Skin of body (tissue), 2 donors: Measurements from ENCODE around the gene MAT2A. TPM values are rescaled to one million over a fixed set of nuclear protein-coding genes. Genes with fewer than 3 reads are reported as not detected.
"Not testable (repeated sequence)": the region's sequence is repeated elsewhere in the genome, so short reads cannot be mapped to it uniquely, and the experiment has no call there.

ENCODE experiments used
- DNase-seq: peaks from one replicate; lab custom pipeline; 2025; lab: John Stamatoyannopoulos, UW
- total RNA-seq: library from RNA; depleted of rRNA; stranded (reverse); fragments of >200 nt; gene quantifications from one replicate; pipeline ENCODE4 v1.2.3, GENCODE V29; 2014

The MAT2A gene
- total RNA-seq, 1 donor from 2014 or later: 115 TPM

DNA sequence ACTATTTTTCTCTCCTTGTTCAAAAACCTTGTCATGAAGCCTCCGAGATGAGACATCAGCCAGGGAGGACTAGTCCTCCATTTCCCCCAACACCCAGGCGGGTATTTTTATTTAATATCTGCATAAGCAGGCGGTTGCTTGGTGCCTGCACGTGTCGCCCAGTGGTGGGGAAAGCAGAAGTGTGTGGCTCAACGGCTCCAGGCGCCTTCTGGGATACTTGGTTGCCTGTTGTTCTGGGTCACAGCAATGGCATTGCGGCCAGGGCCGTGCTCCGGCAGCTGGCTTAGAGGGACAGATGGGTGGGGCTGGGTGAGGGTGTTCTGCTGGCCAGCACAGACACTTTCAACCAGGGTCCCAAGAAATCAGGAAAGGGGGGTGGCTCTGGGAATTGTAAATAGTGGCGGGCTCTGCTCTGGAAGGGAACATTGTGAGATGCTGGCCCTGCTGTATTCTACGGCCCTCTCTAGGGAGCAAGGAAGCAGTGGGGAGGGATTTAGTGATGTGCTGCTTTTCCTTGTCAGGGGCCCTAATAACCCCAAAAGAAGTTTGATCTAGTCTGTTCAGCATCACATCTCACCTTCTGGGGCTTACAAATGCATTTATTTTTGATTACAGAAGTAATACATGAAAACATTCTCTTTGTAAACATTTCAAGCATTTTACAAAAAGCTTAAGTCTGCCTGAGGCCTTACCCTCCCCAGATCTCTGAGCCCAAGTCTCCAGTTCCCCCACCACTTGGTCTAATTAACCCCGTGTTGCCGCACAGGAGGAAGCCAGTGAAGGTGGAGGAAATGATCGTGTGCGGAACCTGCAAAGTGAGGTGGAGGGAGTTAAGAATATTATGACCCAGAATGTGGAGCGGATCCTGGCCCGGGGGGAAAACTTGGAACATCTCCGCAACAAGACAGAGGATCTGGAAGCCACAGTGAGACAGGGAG, 39.5 kb downstream of the MAT2A start:
- no peak for DNase-seq

DNA sequence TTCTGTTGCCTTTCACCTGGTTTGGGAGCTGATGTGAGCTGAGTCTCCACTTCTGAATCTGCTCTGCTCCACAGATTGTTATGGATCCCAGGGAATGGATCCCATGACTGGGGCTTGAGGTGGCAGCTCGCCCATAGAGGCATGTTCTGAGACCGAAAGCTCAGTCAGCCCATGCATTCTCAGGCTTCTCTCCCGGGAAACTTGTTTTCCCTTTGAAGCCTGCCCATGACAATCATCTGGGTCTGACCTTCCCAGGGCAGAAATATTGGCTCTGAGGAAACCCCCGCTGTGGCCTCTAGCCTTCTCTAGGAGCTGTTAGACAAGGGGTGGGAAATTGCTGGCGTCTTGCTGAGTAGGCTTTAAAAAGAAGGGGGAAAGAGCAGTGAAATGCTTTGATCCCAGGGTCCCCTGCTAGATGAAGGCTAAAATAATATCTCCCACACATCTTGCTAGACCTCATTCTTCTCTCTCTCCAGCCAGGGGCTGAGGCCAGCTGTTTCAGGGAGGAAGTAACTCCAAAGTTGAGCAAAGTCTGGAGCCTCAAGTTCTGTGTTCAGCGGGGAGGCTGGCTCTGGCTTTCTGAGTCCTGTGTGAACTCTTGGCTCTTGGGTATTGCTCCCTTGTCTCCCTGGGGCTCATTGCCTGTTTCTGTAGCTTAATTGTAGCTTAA, 40.4 kb downstream of the MAT2A start:
- no peak for DNase-seq

DNA sequence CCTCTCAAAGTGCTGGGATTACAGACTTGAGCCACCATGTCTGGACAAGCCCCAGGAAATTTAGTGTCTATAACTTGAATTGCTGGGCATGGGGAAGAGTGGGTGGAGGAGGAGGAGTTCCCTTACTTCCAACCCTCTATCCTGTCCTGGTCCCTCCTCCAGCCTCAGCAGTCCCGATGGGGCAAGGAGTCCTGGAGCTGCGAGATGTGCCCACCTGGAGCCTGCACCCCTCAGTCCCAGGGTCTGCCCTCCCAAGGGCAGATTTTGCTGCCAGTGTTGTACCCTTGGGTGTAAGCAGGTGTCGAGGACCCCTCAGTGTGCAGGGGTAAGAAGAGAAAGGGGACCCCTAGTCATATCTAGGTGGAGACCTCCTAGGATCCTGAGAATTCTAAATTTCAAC, 41.2 kb downstream of the MAT2A start:
- no peak for DNase-seq

DNA sequence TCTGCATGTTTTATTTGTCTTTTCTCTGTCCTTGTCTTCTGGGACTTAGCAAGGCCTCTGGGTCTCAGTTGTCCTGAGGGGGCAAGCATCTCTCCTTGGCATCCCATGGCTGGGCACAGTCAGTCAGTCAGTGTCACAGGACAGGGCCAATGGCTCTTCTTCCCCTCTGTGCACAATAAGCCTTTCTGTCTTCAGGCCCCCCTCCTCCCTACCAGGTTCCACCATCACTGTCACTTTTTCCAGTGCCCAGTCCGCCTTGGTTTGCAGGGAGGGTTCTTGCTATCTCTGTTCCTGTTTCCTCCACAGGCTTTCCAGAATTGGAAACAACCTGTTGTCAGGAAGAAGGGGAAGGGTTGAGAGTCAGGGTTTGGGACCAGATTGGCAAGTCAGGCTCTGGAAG, 43.5 kb downstream of the MAT2A start:
- DNase-seq: no peak

DNA sequence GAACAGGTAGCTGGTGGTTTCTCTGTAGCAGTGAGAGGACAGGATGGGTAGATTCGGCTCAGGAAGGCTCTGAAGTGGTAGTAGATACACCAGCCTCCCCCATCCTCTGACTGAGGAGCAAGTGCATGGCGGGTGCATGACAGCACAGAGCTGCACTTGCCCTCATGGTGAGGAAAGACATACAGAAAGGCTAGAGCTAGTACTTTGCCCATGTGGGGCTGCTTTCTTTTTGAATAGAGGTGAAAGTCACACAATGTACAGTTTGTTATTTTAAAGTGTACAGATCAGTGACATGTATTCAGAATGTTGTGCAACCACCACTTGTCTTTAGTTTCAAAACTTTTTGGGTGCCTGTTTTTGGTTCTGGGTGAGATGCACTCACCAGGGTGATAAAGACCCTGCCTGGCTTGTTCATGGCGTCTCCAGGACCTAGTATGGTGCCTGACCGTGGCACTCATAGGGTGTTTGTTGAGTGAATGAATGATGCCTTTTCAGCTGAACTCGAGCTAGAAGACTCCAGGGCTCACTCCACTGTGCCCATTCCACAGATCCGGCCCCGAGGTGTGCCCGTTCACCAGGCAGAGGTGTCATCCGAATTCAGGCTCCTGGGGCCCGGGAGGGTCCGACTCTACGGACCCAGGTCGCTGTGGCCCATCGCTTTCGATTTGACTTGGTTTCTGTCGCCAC, 44.8 kb downstream of the MAT2A start:
- DNase-seq: no peak

DNA sequence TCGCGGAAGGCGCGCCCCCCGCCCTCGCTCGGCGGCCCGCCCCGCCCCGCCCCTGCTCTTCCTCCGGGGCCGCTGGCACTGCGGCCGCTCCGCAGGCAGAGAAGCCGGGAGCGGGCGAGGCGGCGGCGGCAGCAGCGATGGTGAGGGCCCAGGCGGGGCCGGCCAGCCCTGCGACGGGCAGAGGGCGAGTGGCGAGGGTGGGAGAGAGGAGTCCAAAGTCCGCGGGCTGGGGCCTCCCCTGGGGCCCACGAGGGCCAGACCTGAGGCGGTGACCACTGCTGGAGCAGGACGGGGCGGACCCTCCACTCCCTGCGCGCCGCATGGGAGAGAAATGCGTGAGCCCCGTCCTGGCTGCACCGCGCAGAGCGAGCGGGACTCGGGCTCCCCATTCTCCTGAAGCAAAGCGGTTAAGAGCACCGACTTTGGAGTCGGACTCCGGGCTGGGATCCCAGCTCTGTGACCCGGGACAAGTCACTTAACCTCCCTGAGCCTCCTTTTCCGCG, 45.4 kb downstream of the MAT2A start, which contains the start of gene VAMP5:
Gene VAMP5, plus strand, starts transcription at position 78 of the 503 bp plus-strand sequence. Its CDS starts 60 bp downstream, at position 138.
- DNase-seq: no peak

DNA sequence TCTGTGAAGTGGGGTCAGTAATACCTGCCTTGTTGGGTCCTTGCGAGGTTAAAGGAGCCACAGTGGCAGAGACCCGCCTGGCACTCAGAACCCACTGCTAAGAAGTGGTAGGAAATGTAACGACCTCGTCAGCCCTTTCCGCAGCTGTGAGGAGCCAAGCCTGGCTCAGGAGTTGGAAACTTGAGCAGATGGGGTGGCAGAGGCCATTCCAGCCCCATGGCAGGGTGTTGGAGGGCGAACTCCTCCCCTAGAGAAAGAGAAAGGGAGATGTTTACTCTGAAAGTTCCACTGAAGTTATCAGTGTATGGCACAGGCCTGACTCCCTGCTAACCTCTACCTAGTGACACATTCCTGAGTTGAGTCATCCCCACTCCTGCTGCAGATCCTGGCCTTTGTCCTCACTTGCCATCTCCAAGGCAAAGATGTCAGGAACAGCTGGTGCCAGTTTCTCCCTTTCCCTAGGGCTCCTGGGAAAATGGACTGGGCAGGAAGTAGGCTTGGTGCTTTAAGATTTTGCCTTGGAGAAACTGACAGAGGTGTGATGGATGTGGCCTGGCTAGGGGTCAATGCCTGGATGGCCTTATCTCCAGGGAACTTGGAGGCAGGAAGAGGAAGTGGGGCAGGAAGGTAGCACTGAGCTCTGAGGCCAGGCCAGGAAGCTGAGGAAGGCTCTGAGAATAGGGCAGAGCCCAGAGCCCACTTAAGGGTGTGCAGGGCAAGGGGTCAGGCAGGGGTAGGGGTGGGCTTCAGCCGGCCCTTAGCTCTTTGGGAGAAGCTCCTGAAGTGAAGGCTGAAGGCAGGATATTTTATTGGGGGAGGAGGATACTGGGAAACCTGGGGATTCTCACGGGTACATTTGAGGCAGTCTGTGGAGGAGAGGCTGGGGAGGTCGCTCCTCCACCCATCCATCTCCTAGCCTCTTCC, 46.2 kb downstream of the MAT2A start:
- DNase-seq: no peak

DNA sequence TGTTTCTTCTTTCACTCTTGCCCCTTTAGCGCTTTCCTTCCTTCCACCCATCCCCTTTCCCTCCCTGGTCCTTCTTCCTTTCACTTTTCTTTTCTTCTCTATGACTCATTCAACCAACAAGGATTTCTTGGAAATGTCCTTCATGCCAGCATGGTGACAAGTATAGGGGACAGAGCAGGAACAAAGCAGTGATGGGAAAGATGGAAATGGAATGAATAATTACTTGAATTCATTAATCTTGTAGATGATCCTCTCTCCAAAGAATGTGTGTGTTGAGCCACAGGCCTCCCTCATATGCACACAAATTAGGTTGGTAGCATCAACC, 46.8 kb downstream of the MAT2A start:
- no peak for DNase-seq

DNA sequence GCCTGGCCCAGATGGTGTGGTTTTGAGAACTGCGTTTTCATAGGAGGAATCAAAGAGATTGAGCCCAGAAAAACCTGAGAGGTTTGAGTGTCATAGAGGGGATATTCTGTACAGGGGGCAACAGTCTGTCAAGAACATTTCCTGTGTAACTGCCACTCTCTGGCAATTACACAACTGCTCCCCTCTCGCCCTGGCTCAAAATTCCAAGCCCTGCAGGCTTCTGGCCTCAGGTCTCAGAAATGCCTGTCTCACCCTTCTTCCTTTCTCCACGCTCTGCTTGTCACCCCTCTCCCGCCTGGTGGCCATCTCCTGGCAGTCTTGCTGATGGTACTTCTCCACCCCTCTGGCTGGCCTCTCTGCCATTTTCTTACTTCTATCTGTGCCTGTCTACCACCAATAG, 49.3 kb downstream of the MAT2A start:
- no peak for DNase-seq

DNA sequence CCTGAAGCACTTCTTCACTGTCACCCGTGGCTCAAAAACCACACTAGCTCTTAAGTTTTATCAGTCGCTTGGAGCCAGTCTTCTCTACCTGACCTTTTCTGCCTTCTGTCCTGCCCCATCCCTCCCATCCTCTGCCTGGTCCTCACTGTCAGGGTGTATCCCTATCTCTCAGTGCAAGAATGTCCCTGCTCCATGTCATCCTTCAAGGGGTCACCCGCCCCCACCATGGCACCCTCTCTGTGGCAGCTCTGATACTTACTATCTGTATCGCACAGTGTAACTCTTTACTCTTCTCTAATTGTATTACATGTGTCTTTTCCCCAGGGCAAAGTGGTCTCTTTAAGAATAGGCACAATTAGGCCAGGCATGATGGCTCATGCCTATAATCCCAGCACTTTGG, 49.7 kb downstream of the MAT2A start:
- no peak for DNase-seq

DNA sequence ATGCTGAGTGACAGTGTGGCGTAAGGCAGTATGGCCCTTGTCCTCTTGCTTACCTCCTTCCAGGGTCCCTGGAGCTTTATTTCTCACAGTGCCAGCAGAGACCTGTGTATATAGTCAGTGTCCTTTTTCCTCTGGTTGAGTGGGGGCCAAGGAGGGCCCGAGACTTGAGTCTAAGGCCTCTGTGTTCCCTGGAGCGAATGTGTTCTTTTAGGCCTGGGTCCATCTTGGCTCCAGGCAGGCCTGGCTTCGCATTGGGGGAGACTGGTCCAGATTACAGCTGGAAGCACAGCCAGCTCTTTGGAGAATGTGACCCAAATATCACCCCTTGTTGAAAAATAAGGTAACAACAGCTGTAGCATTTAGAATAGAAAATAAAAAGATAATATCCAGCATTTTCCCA, 50.2 kb downstream of the MAT2A start:
- no peak for DNase-seq

DNA sequence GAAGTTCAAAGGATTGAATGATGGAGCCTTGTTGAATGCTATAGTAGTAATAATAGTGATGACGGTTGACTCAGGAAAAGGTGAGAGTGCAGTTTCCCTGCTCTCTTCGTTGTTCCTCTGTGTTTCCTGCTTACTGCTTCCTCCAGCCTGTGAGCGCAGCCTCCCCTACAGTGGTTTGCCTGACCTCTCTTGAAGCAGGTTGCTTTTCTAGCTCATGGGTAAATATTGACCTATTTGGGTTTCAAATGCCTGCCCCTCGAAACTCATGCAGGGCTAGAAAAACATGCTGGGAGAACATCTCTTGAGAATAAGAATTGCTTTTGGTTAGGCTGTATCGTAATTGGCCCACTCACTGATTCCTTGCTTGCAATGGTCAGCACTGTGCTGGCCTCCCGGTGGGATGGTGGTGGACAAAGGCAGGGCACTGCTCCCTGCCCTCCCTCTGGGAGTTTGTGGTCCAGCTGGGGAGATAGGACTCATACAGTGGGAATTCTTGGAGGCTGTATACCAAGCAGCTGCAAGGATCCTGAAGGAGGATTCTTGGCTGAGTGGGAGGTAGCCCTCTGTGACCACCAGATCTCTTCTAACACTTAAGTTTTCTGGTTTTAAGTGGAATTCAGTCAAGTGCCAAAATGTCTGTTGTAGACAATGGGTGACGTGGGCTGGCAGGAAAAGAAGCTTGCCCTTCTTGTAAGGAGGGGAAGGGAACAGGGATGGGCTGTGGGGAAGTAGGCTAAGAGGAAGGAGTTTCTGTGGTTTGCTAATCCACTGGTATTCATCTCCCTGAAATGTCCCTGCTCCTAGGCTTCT, 51.2 kb downstream of the MAT2A start:
- no peak for DNase-seq

DNA sequence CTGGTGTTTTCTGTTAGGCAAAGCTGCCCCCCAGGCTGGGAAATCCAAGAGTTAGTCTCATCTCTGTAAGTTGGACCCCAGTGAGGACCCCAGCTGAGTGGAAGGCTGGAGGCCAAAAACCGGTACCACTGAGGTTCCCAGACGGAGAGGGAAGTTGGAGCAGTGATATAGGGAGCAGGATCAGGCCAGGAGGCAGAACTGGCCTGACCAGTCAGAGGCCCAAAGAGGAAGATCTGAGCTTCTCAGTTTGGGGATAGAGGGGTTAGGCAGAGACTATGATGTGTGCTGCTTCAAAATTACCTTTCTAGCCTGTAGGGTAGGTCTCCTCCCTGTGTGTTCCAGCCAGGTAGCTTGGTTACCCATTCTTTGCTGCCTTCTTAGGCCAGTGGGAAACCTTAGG, 52.0 kb downstream of the MAT2A start:
- DNase-seq: no peak

DNA sequence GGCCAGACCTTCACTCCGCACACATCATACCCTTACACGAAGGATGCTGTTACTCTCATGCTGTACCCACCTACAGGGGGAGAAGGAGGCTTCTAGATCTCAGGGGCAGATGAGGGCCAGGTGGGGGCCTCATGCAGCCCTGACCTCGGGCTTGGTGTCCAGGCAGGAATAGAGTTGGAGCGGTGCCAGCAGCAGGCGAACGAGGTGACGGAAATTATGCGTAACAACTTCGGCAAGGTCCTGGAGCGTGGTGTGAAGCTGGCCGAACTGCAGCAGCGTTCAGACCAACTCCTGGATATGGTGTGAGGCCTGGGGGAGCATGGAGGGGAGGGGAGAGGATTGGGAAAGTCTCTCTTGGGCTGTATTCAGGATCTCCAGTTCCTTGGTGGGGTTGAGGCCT, 52.6 kb downstream of the MAT2A start:
- DNase-seq: no peak

DNA sequence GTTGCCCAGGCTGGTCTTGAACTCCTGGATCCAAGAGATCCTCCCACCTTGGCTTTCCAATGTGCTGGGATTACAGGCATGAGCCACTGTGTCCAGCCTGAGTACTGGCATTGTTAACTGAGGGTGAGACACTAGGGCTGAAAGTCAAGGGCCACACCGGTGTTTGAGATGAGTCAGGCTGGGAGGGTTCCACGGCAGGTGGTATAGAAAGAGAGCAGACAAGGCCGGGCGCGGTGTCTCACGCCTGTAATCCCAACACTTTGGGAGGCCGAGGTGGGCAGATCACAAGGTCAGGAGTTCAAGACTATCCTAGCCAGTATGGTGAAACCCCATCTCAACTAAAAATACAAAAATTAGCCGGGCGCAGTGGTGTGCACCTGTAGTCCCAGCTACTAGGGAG, 53.3 kb downstream of the MAT2A start:
- not testable (repeated sequence) for DNase-seq

DNA sequence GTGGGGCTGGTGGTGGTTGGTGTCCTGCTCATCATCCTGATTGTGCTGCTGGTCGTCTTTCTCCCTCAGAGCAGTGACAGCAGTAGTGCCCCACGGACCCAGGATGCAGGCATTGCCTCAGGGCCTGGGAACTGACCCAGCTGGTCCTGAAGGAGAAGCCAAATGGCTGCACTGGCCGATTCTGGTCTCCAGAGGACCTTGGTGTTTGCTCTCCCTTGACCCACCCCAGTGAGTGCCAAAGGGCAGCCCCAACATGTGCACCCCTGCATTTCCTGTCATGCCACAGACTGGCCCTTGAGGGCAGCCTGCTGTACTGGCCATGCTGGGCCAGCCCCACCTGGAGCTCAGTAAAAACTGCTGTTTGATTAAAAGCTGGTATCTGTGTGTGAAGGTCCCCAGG, 54.1 kb downstream of the MAT2A start:
- DNase-seq: no peak
